Measurements from ENCODE around the gene DNHD1.

GRCh38 chr11:6565988-6566703 lies 69.1 kb downstream of the DNHD1 start:
- TF ChIP-seq ZNF274 (IDR thresholded peaks at IDR 0.05; ENCODE audit: low read depth, low read length) = no peak
- TF ChIP-seq YY1 (IDR thresholded peaks at IDR 0.05; ENCODE audit: insufficient read depth, insufficient read length) = no peak
- TF ChIP-seq SUZ12 (IDR thresholded peaks at IDR 0.05; ENCODE audit: extremely low read depth, insufficient read depth, insufficient read length) = no peak

Data from NT2/D1 (cell line).